ENCODE results near the gene ACTC1.

ACTC1 gene

GRCh38 chr15:34783991-34784390 lies 11.4 kb downstream of the ACTC1 start:
- Histone ChIP-seq H3F3A (ENCODE audit: control insufficient read depth, insufficient read depth) (no peaks in the 10 kb centered on the region), H3K9me3 (ENCODE audit: control insufficient read depth, insufficient read depth, low read length) (no peaks in the 10 kb centered on the region), H3K4me2 (ENCODE audit: low read length) (no peak overlapping the region), H3K79me2 (ENCODE audit: control insufficient read depth, low read length) (no peaks in the 10 kb centered on the region), H4K20me1 (ENCODE audit: control insufficient read depth, insufficient read depth, low read depth, low read length) (no peaks in the 10 kb centered on the region), H3K27ac (ENCODE audit: low read depth, low read length) (no peak overlapping the region), H3K4me3 (ENCODE audit: low read length) (no peak overlapping the region), H3K9me2 (replicated peaks; ENCODE audit: control insufficient read depth, low read length) (no peaks in the 10 kb centered on the region; the same call in 1 of the 2 replicates), H3K27me3 (ENCODE audit: control insufficient read depth, low read length) (peaks cover 6% of the 10 kb centered on the region; the same call in 1 of the 2 replicates), H3K4me1 (ENCODE audit: control insufficient read depth, low read length) (no peaks in the 10 kb centered on the region), H3K36me3 (ENCODE audit: control insufficient read depth, low read length) (no peaks in the 10 kb centered on the region)
- no peak for TF ChIP-seq EZH2phosphoT487 (IDR thresholded peaks at IDR 0.05; ENCODE audit: borderline replicate concordance, low read length)
- no peak for TF ChIP-seq CTCF (IDR thresholded peaks at IDR 0.05; ENCODE audit: low read depth, low read length, poor library complexity, severe bottlenecking)

GRCh38 chr15:34783431-34783830 lies 11.9 kb downstream of the ACTC1 start:
- H3K36me3 ChIP-seq (ENCODE audit: control insufficient read depth, low read length): no peaks in the 10 kb centered on the region
- no peak overlapping the region for H3K4me3 ChIP-seq (ENCODE audit: low read length)
- peaks cover 4% of the 10 kb centered on the region; the same call in 1 of the 2 replicates for H3K27me3 ChIP-seq (ENCODE audit: control insufficient read depth, low read length)
- no peaks in the 10 kb centered on the region for H4K20me1 ChIP-seq (ENCODE audit: control insufficient read depth, insufficient read depth, low read depth, low read length)
- no peak overlapping the region for H3K27ac ChIP-seq (ENCODE audit: low read depth, low read length)
- H3K79me2 ChIP-seq (ENCODE audit: control insufficient read depth, low read length): no peaks in the 10 kb centered on the region
- TF ChIP-seq CTCF (IDR thresholded peaks at IDR 0.05; ENCODE audit: low read depth, low read length, poor library complexity, severe bottlenecking) (no peak), EZH2phosphoT487 (IDR thresholded peaks at IDR 0.05; ENCODE audit: borderline replicate concordance, low read length) (no peak)
- H3K9me2 ChIP-seq (replicated peaks; ENCODE audit: control insufficient read depth, low read length): no peaks in the 10 kb centered on the region; the same call in 1 of the 2 replicates
- H3K4me1 ChIP-seq (ENCODE audit: control insufficient read depth, low read length): no peaks in the 10 kb centered on the region
- H3F3A ChIP-seq (ENCODE audit: control insufficient read depth, insufficient read depth): no peaks in the 10 kb centered on the region
- H3K9me3 ChIP-seq (ENCODE audit: control insufficient read depth, insufficient read depth, low read length): no peaks in the 10 kb centered on the region
- H3K4me2 ChIP-seq (ENCODE audit: low read length): no peak overlapping the region

GRCh38 chr15:34782901-34783300 lies 12.4 kb downstream of the ACTC1 start:
- no peak overlapping the region for H3K27ac ChIP-seq (ENCODE audit: low read depth, low read length)
- H3K36me3 ChIP-seq (ENCODE audit: control insufficient read depth, low read length): no peaks in the 10 kb centered on the region
- no peaks in the 10 kb centered on the region for H3K27me3 ChIP-seq (ENCODE audit: control insufficient read depth, low read length)
- H3K4me3 ChIP-seq (ENCODE audit: low read length): no peak overlapping the region
- TF ChIP-seq CTCF (IDR thresholded peaks at IDR 0.05; ENCODE audit: low read depth, low read length, poor library complexity, severe bottlenecking) (no peak), EZH2phosphoT487 (IDR thresholded peaks at IDR 0.05; ENCODE audit: borderline replicate concordance, low read length) (no peak)
- H3K9me2 ChIP-seq (replicated peaks; ENCODE audit: control insufficient read depth, low read length): no peaks in the 10 kb centered on the region; the same call in 1 of the 2 replicates
- H4K20me1 ChIP-seq (ENCODE audit: control insufficient read depth, insufficient read depth, low read depth, low read length): no peaks in the 10 kb centered on the region
- H3K79me2 ChIP-seq (ENCODE audit: control insufficient read depth, low read length): no peaks in the 10 kb centered on the region
- H3K4me1 ChIP-seq (ENCODE audit: control insufficient read depth, low read length): no peaks in the 10 kb centered on the region
- H3F3A ChIP-seq (ENCODE audit: control insufficient read depth, insufficient read depth): no peaks in the 10 kb centered on the region
- H3K4me2 ChIP-seq (ENCODE audit: low read length): no peak overlapping the region
- no peaks in the 10 kb centered on the region for H3K9me3 ChIP-seq (ENCODE audit: control insufficient read depth, insufficient read depth, low read length)

Data from DOHH2 (cell line).